NT2/D1 (cell line): ENCODE data around the gene PEX12.
A peak's percentile ranks its signal among the peaks of the same experiment; 100 is the strongest.
"Not testable (repeated sequence)": the region's sequence is repeated elsewhere in the genome, so short reads cannot be mapped to it uniquely, and the experiment has no call there.

Experiments used
- DNase-seq: peaks from one replicate; pipeline ENCODE4 v3.0.0-alpha.2; 2011; ENCODE audit warnings: low read depth, low spot score
- H3K27me3 ChIP-seq: 2 replicates; pipeline ENCODE4 v1.6.0; 2011; ENCODE audit warnings: mild to moderate bottlenecking; ENCODE audit not compliant: insufficient read length, insufficient read depth
- H3K36me3 ChIP-seq: 2 replicates; pipeline ENCODE4 v1.6.1; 2011; ENCODE audit warnings: mild to moderate bottlenecking, low read length, mixed read lengths; ENCODE audit not compliant: insufficient read depth, insufficient read length
- H3K4me1 ChIP-seq: 2 replicates; pipeline ENCODE4 v1.5.1; 2011; ENCODE audit not compliant: insufficient read depth, insufficient read length
- H3K4me3 ChIP-seq: 2 replicates; pipeline ENCODE4 v1.5.1; 2011; ENCODE audit warnings: low read depth; ENCODE audit not compliant: insufficient read length
- H3K9ac ChIP-seq: 2 replicates; pipeline ENCODE4 v1.6.0; 2011; ENCODE audit warnings: low read depth; ENCODE audit not compliant: insufficient read length
- H3K9me3 ChIP-seq: 2 replicates; pipeline ENCODE4 v1.5.1; 2011; ENCODE audit warnings: mild to moderate bottlenecking, low read length; ENCODE audit not compliant: insufficient read depth
- SUZ12 ChIP-seq: IDR thresholded peaks from 2 replicates; pipeline ENCODE4 v1.6.1; 2011; ENCODE audit not compliant: insufficient read length, insufficient read depth; ENCODE audit errors: extremely low read depth
- YY1 ChIP-seq: IDR thresholded peaks from 2 replicates; pipeline ENCODE4 v1.6.1; 2011; ENCODE audit not compliant: insufficient read length, insufficient read depth
- ZNF274 ChIP-seq: IDR thresholded peaks from 2 replicates; pipeline ENCODE4 v1.6.1; 2011; ENCODE audit warnings: mild to moderate bottlenecking, low read depth, low read length

PEX12 gene

GRCh38 chr17:35569405-35569804 is 9.0 kb downstream of the PEX12 start:
- no peak for DNase-seq
- no peak overlapping the region for H3K9ac ChIP-seq

GRCh38 chr17:35568561-35568960 is 9.8 kb downstream of the PEX12 start:
- Histone ChIP-seq H3K27me3 (no peaks in the 10 kb centered on the region), H3K36me3 (no peaks in the 10 kb centered on the region), H3K4me3 (peak overlapping the region; percentile 92), H3K9me3 (no peaks in the 10 kb centered on the region), H3K9ac (peak overlapping the region; percentile 83), H3K4me1 (no peaks in the 10 kb centered on the region)
- no peak for DNase-seq
- TF ChIP-seq ZNF274 = no peak
- no peak for TF ChIP-seq SUZ12
- no peak for TF ChIP-seq YY1

More at GRCh38 chr17:35569405-35569804, 9.0 kb downstream of the PEX12 start:
- H3K27me3 ChIP-seq = no peaks in the 10 kb centered on the region
- H3K9me3 ChIP-seq = no peaks in the 10 kb centered on the region
- H3K4me3 ChIP-seq = peak overlapping the region; percentile 92
- no peak for TF ChIP-seq ZNF274
- TF ChIP-seq SUZ12 = no peak
- no peak for TF ChIP-seq YY1
- H3K4me1 ChIP-seq = no peaks in the 10 kb centered on the region
- peaks cover 4% of the 10 kb centered on the region for H3K36me3 ChIP-seq

GRCh38 chr17:35566968-35567367 is 11.4 kb downstream of the PEX12 start:
- no peak overlapping the region for H3K9ac ChIP-seq

GRCh38 chr17:35563181-35563580 is 15.2 kb downstream of the PEX12 start:
- not testable (repeated sequence) for H3K4me1 ChIP-seq, DNase-seq, H3K36me3 ChIP-seq, H3K27me3 ChIP-seq, H3K4me3 ChIP-seq, H3K9me3 ChIP-seq, H3K9ac ChIP-seq

More at GRCh38 chr17:35566968-35567367, 11.4 kb downstream of the PEX12 start:
- H3K36me3 ChIP-seq = no peaks in the 10 kb centered on the region
- peak overlapping the region; percentile 18 for H3K4me3 ChIP-seq
- H3K9me3 ChIP-seq = no peaks in the 10 kb centered on the region
- TF ChIP-seq SUZ12 = no peak
- no peak for TF ChIP-seq ZNF274
- TF ChIP-seq YY1 = no peak
- H3K4me1 ChIP-seq = no peaks in the 10 kb centered on the region
- DNase-seq = no peak
- no peaks in the 10 kb centered on the region for H3K27me3 ChIP-seq

- TF ChIP-seq SUZ12 (no peak), YY1 (no peak), ZNF274 (no peak)
- Histone ChIP-seq H3K36me3 (no peaks in the 10 kb centered on the region), H3K27me3 (no peaks in the 10 kb centered on the region), H3K4me1 (no peaks in the 10 kb centered on the region), H3K4me3 (no peak within 1 kb of the TSS), H3K9ac (no peak within 1 kb of the TSS), H3K9me3 (no peaks in the 10 kb centered on the region)
- no peak for DNase-seq
These were observed 17.7 kb downstream of the PEX12 start, which contains the start of gene SLFN14 for GRCh38 chr17:35560703-35561102. Gene SLFN14, minus strand, starts transcription at chr17:35560819. Its CDS starts 2,757 bp downstream, at chr17:35558062.

GRCh38 chr17:35559495-35560210 is 18.7 kb downstream of the PEX12 start:
- DNase-seq = no peak
- Histone ChIP-seq H3K9me3 (no peaks in the 10 kb centered on the region), H3K9ac (no peak overlapping the region), H3K4me1 (no peaks in the 10 kb centered on the region), H3K4me3 (no peak overlapping the region), H3K27me3 (no peaks in the 10 kb centered on the region), H3K36me3 (no peaks in the 10 kb centered on the region)
- TF ChIP-seq SUZ12 (no peak), YY1 (no peak), ZNF274 (no peak)

GRCh38 chr17:35557353-35557752 is 21.0 kb downstream of the PEX12 start:
- Histone ChIP-seq H3K27me3 (no peaks in the 10 kb centered on the region), H3K4me1 (no peaks in the 10 kb centered on the region), H3K4me3 (no peak overlapping the region), H3K9me3 (no peaks in the 10 kb centered on the region), H3K36me3 (no peaks in the 10 kb centered on the region), H3K9ac (no peak overlapping the region)
- TF ChIP-seq YY1 (no peak), ZNF274 (no peak), SUZ12 (no peak)
- DNase-seq = no peak

GRCh38 chr17:35555691-35556090 is 22.7 kb downstream of the PEX12 start:
- no peaks in the 10 kb centered on the region for H3K27me3 ChIP-seq
- DNase-seq = no peak
- H3K4me1 ChIP-seq = no peaks in the 10 kb centered on the region
- TF ChIP-seq ZNF274 (no peak), YY1 (no peak), SUZ12 (no peak)
- no peak overlapping the region for H3K9ac ChIP-seq
- no peak overlapping the region for H3K4me3 ChIP-seq
- H3K36me3 ChIP-seq = no peaks in the 10 kb centered on the region
- no peaks in the 10 kb centered on the region for H3K9me3 ChIP-seq
